Activated T-helper 1 cell treated with Interleukin-2 at 50 U/mL for 16 hours (primary cell): Measurements from ENCODE around the gene KCNQ5.

ENCODE experiments used
- DNase-seq: peaks from one replicate; pipeline ENCODE4 v3.0.0-alpha.2; 2020; ENCODE audit warnings: low read depth

Gene KCNQ5

DNA sequence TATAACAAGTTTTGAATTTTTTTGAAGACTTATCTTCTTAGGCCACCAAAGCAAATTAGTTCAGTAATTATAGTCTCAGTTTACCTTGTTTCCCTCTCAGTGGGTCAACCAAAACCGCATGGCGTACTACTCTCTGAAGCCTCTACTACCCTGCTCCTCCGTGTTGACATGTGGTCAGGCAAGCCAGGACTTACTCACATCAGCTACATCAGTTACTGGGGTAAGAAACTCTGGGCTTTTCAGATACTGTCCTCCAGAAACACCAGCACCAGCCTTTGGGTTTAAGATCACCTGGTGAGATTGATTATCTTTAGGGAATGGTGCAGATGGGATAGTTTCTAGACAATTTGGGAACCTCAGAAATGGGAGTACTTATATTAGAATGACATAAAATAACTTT is 55.1 kb downstream of the KCNQ5 start:
- no peak for DNase-seq

DNA sequence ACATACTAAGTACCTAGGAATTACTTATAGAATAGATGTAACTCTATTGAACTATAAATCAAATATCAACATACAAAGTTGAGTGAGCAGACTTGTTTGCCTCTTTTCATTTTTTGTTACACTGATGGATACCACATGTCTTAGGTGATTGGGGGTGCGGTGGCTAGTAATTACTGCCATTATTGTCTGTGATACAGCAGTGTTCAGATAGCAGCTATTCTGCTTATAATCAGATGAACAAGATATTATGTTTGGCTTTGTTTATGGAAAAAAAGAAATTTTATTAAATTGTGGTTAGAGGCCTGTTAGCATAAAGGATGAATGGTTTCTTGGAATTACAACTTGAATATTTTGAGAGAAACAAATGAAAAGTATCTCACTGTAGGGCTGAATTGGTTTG is 55.9 kb downstream of the KCNQ5 start:
- DNase-seq: no peak

GRCh38 chr6:72683797-72684196 is 61.9 kb downstream of the KCNQ5 start:
- DNase-seq: no peak

GRCh38 chr6:72689107-72689954 is 67.5 kb downstream of the KCNQ5 start:
- DNase-seq: no peak

DNA sequence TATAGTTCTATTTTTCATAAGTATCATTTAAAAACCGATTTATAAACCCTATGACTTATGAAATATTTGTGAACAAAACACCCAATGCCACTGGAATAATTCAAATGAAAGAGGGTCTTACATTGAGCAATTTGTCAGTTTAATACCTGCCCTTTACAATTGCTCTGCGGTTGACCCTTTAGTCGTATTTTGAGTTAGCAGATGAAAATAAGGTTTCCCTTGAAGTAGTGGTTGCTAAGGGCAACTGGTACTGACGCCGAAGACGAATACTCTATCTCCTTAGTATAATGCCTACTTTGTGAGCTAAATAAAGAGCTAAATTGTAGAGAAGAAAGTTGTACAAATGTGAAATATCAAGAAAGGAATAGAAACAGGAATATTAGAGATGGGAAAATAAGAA is 69.4 kb downstream of the KCNQ5 start:
- DNase-seq: no peak

- DNase-seq: no peak
These were observed 74.2 kb downstream of the KCNQ5 start for GRCh38 chr6:72696055-72696454.

- no peak for DNase-seq
These were observed 77.3 kb downstream of the KCNQ5 start for GRCh38 chr6:72699159-72699558.

DNA sequence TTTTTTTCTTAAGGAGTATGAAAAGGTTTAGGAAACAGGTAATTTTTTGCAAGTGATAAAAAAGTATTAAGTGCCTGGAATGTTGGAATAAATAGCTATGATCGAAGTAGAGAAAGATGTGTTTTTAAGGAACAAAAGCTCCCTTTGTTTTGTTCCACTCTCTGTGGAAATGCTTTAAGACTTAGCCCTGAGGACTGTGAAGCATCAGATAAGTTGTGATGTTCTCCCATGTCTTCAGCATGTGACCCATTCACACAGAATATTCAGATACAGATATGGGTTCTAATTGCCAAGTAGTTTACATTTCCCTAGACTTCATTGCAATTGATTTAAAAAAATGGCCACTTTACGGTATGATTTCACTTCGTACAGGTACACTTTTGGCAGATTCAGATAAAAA is 80.6 kb downstream of the KCNQ5 start:
- no peak for DNase-seq

- no peak for DNase-seq
These were observed 81.2 kb downstream of the KCNQ5 start for GRCh38 chr6:72703093-72703492.

- DNase-seq: no peak
These were observed 83.1 kb downstream of the KCNQ5 start for GRCh38 chr6:72704979-72705378.

DNA sequence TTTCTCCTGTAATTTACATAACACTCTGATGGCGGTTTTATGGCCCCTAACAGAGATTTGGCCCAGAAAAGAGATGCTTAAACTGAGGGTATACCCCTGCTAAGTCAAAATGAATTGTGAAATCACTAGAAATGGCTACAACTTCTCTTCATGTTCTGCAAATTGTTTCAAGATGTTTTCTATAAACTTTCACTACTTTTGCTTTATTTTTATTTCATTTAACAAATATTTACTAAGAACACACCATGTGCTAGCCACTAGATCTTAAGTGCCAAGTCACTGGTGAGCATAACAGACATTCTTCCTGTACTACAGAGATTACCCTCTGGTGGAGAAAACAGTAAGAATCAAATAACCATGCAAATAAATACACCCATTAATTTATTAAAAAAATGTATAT is 87.6 kb downstream of the KCNQ5 start:
- no peak for DNase-seq

GRCh38 chr6:72711731-72712130 is 89.9 kb downstream of the KCNQ5 start:
- no peak for DNase-seq

DNA sequence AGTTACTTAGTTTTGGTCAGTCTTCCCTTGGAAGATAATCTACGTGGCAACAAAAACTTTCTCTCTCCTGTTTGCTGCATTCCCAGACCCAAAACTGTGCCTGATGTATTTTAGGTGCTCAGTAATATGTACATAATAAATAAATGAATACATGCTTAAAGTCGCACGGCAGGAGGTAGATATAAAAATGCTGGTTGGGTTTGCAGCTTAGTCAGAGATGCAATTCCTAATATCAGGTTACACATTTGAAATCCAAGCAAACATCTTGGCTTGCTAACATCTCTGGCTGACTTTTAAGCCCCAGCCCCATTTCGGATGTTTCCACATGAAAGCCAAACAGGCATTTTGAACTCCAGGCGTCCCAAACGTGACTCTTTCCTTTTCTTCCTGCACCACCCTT is 91.0 kb downstream of the KCNQ5 start:
- DNase-seq: no peak

GRCh38 chr6:72715119-72715518 is 93.3 kb downstream of the KCNQ5 start:
- DNase-seq: no peak

DNA sequence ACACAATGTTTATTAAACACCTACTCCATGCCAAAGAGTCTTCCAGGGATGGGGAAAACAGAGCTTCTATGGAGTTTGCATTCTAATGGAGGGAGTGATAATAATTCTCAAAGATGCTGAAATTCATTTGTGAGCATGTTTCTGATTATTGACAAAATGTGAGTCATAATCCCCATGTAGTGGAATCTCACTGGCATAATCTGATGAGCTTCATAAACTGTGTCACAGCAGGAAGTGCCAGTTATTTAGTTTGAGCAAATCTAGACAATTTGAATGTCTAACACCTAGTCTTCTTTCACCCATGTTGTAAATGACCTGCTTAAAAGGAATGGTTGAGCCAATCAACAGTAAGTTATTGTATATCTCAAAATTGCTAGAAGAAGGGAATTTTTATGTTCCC is 95.1 kb downstream of the KCNQ5 start:
- no peak for DNase-seq

GRCh38 chr6:72720464-72720863 is 98.6 kb downstream of the KCNQ5 start:
- DNase-seq: no peak

GRCh38 chr6:72721346-72721745 is 99.5 kb downstream of the KCNQ5 start:
- DNase-seq: no peak

GRCh38 chr6:72724545-72724944 is 102.7 kb downstream of the KCNQ5 start:
- DNase-seq: no peak

GRCh38 chr6:72728706-72729343 is 107.0 kb downstream of the KCNQ5 start:
- DNase-seq: no peak

DNA sequence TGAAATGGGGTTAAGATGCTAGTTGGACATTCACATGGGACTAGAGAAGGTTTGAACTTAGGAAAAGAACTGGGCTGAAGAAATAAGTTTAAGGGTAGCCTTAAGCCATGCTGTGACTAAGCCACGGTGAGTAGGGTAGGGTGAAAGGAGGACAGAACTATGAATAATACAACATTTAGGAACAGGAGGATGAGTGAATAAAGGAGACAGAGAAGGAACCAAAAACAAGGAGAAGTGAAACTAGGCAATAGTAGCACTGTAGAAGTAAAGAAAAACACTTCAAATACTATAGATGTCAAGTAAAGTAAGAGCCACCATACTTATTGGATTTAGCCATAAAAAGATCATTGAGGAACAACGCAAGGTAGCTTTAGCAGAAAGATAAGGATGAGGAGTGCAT is 111.2 kb downstream of the KCNQ5 start:
- no peak for DNase-seq

DNA sequence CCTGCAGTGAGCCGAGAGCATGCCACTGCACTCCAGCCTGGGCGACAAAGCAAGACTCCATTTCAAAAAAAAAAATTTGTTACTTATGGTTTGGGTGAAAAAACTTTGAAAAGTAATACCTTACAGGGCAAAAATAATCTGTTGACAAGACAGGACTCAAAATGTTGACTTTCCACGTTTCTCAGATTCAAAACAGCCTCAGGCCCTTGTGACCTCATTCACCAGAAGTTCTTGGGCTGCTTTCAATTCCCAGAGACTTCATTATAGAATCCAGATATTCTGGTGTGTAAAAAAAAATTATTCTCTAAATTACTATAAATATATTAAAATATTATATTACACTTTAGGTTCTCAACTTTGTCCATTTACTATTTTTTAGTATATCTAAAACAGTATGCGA is 116.2 kb downstream of the KCNQ5 start:
- DNase-seq: no peak

DNA sequence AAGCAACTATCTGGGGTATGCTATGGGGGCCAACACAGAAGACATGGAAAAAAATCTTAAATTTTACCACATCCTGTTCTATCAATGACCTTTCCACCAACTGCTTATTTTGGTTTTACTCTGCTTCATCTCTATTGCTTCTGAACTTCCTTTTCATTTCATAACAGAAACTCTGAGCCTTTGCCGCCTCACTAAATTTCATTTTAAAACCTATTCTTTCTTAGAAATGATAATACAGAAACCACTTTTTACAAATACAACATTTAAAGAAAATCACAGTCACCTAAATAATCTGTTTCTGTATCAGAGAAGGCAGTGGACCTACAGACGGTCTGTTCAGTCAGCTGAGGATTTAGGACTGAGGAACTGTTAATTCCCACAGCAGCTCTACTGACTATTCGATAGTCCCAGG is 117.5 kb downstream of the KCNQ5 start:
- no peak for DNase-seq

DNA sequence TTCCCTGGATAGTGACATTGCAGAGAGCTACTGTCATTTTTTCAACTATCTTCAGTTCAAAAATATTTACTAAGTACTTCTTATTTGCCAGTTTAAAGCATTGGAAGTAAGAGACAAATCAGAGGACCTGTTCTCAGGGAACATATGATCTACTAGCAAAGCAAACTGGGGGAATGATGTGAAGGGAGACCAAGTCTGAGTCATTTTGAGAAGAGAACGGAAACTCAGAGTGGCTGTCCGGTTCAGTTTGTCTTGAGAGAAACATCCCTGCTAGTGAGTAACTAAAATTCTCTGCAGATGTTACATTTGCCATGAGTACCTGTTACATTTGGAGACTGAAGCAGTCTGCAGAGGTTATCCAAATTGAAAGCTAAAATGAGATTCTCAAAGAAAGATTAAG is 118.3 kb downstream of the KCNQ5 start:
- no peak for DNase-seq

DNA sequence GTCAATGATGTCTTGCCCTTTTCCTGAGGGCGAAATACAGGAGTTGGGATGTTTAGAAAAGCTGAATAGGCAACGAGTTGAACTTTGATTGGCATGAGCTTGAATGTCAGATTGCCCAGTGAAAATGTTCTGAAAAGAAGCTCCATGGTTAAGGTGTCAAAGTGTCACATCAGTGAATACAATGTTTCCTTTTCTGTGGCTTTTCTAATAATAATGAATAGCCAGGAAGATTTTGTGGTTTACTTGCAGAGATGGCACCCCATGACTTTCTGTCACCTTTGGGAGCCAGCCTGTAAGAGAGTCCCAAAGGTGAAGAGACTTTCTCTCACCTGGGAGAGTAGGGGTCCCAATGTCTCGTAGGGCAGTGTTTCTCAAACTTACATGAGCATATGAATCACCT is 119.2 kb downstream of the KCNQ5 start:
- DNase-seq: no peak
